HepG2 (cell line): ENCODE results near the gene RPL35A. TPM values are rescaled to one million over a fixed set of nuclear protein-coding genes. Genes with fewer than 3 reads are reported as not detected.
A peak's percentile ranks its signal among the peaks of the same experiment; 100 is the strongest.

Source experiments
- CHD2 ChIP-seq: IDR thresholded peaks from 2 replicates; pipeline ENCODE4 v1.6.1; 2011; ENCODE audit warnings: low read depth, low read length, improper control_type of control experiment
- HCFC1 ChIP-seq: fragments of 150-350 bp; IDR thresholded peaks from 2 replicates; pipeline ENCODE4 v1.6.1; 2014; ENCODE audit warnings: low read depth, low read length
- KDM3A ChIP-seq: IDR thresholded peaks from 2 replicates; pipeline ENCODE4 v1.6.1; 2018; ENCODE audit warnings: low read depth, missing compliant biosample characterization
- KLF12 ChIP-seq: sonication (generic); formaldehyde crosslinking; IDR thresholded peaks from 2 replicates; pipeline ENCODE4 v1.4.0; 2020; ENCODE audit warnings: missing genetic modification reagents, borderline replicate concordance
- KMT2B ChIP-seq: IDR thresholded peaks from 2 replicates; pipeline ENCODE4 v1.6.1; 2016; ENCODE audit warnings: missing genetic modification reagents, missing compliant biosample characterization
- MXD3 ChIP-seq: IDR thresholded peaks from 2 replicates; pipeline ENCODE4 v1.6.1; 2016; ENCODE audit warnings: mild to moderate bottlenecking, missing biosample characterization, missing genetic modification reagents
- MXD4 ChIP-seq: IDR thresholded peaks from 2 replicates; pipeline ENCODE4 v1.6.1; 2016; ENCODE audit warnings: mild to moderate bottlenecking, missing biosample characterization, missing genetic modification reagents
- RBFOX2 ChIP-seq: fragments of 200-400 bp; formaldehyde crosslinking; IDR thresholded peaks from 2 replicates; pipeline ENCODE4 v1.6.1; 2017; ENCODE audit warnings: low read depth, mild to moderate bottlenecking, low read length
- SYNCRIP ChIP-seq: fragments of 200-400 bp; formaldehyde crosslinking; IDR thresholded peaks from 2 replicates; pipeline ENCODE4 v1.6.1; 2018; ENCODE audit warnings: mild to moderate bottlenecking, low read depth, low read length; ENCODE audit not compliant: insufficient read depth
- XRCC5 ChIP-seq: fragments of 200-400 bp; formaldehyde crosslinking; optimal IDR thresholded peaks from 2 replicates; pipeline ENCODE3; 2017; ENCODE audit warnings: mild to moderate bottlenecking, low read length
- ZNF264 ChIP-seq: sonication (generic); formaldehyde crosslinking; IDR thresholded peaks from 2 replicates; pipeline ENCODE4 v1.4.0; 2020; ENCODE audit warnings: missing genetic modification reagents
- ZNF3 ChIP-seq: IDR thresholded peaks from 2 replicates; pipeline ENCODE4 v1.7.0; 2017; ENCODE audit warnings: inconsistent platforms
- ZNF333 ChIP-seq: sonication (generic); formaldehyde crosslinking; IDR thresholded peaks from 2 replicates; pipeline ENCODE4 v1.4.0; 2020; ENCODE audit warnings: mild to moderate bottlenecking, missing genetic modification reagents, borderline replicate concordance
- ZNF383 ChIP-seq: sonication (generic); formaldehyde crosslinking; IDR thresholded peaks from 2 replicates; pipeline ENCODE4 v1.4.0; 2020; ENCODE audit warnings: missing genetic modification reagents, mild to moderate bottlenecking, borderline replicate concordance
- ZNF605 ChIP-seq: sonication (generic); formaldehyde crosslinking; IDR thresholded peaks from 2 replicates; pipeline ENCODE4 v1.8.0; 2022; ENCODE audit warnings: mild to moderate bottlenecking, missing genetic modification reagents
- polyA plus RNA-seq, 8 experiments: library from polyadenylated mRNA; depleted of rRNA in 3 of 8; stranded (reverse) in 7 of 8; unstranded in 1 of 8; fragments of >200 nt; fragmentation: Illumina TruSeq in 4 of 8; extraction: Trizol in 4 of 8; gene quantifications; 2 replicates each; pipeline versions ENCODE4 v1.2.1 to v1.2.3, GENCODE V29; 2011 to 2016; ENCODE audit warnings: low read depth in 4 of 8, missing spikeins in 1 of 8, mixed read lengths in 1 of 8; ENCODE audit not compliant: insufficient read depth in 1 of 8
- total RNA-seq, 5 experiments: library from RNA; depleted of rRNA; stranded (reverse); fragments of >200 nt; fragmentation: Illumina TruSeq; extraction: Trizol; gene quantifications; 2 replicates each; pipeline ENCODE4 v1.2.3, GENCODE V29; 2016; ENCODE audit warnings: low read depth in 1 of 5
- TF ChIP-seq, protein P1 (sequence below): sonication (generic); formaldehyde crosslinking; IDR thresholded peaks from 2 replicates; pipeline ENCODE4 v1.4.0; 2020; ENCODE audit warnings: missing genetic modification reagents, borderline replicate concordance
- TF ChIP-seq, protein P2 (sequence below): sonication (generic); formaldehyde crosslinking; IDR thresholded peaks from 2 replicates; pipeline ENCODE4 v1.8.1; 2023; ENCODE audit warnings: mild to moderate bottlenecking, missing genetic modification reagents
- TF ChIP-seq, protein P3 (sequence below): IDR thresholded peaks from 2 replicates; pipeline ENCODE4 v1.6.1; 2016; ENCODE audit warnings: mild to moderate bottlenecking
- TF ChIP-seq, protein P4 (sequence below): sonication (generic); formaldehyde crosslinking; conservative IDR thresholded peaks from 2 replicates; pipeline ENCODE4 v1.4.0; 2020; ENCODE audit warnings: mild to moderate bottlenecking, missing genetic modification reagents, moderate library complexity

The RPL35A gene
- total and polyA plus RNA-seq, 2 of the 13 experiments (the other 11 are each of a cell fraction or from before 2014, with no cell fraction given): 1,001 to 1,582 TPM

DNA sequence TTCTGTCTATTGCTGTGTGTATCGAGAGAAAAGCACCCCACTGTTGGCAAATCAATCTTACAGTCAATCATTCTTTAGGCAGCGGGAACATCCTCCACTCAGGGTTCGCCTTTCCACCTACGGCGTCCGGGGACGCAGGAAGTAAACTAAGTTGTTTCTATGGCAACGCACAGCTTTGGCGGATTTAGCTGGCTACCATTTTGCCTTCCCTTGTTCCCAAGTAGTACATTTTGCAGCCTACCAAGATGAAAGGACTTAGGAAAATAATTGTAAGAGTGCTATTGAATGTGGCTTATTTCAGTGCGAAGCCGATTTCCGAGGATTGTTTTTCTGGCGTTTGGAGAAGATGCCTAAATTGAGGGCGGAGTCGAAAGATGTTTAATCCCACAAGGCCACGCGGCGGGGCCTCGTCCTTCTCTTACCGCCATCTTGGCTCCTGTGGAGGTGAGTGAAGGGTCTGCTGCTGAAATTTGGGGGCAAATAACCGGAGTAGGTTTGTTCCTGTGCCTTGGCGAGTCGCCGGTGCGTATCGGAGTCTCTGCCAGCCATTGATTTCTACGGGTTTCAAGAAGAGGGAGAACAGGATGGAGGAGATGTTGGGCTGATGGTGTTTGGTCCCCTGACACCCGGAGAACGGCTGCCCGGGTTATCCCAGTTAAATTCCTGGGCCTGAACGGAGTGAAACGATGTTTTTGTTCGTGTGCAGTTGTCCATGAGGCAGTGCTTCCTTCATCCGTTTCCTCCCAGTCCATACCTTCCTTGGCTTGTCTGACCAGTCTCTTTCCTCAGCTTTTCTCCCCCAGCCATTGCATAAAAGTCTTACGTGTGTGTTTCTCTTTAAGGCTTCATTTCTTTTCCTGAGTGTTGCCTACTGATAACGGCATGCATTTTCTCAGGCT, at the start of gene RPL35A (continued):
- TF ChIP-seq MXD4 (0 out of 2 replicates have a peak, but pooled peaks have one; percentile 60), CHD2 (no peak), KDM3A (no peak), ZNF264 (CRISPR knock-in tag) (peak; percentile 59; the same call in 1 of the 2 replicates), ZNF605 (CRISPR knock-in tag) (peak; percentile 68), ZNF383 (CRISPR knock-in tag) (no peak), SYNCRIP (no peak), KMT2B (CRISPR knock-in tag) (peak; percentile 80), KLF12 (CRISPR knock-in tag) (0 out of 2 replicates have a peak, but pooled peaks have one; percentile 15), ZNF333 (CRISPR knock-in tag) (0 out of 2 replicates have a peak, but pooled peaks have one; percentile 74), RBFOX2 (peak; percentile 73), ZNF3 (peak; percentile 85), XRCC5 (peak; percentile 13), MXD3 (peak; percentile 4), HCFC1 (peak; percentile 57; the same call in 1 of the 2 replicates)
- TF ChIP-seq, protein P1, sequence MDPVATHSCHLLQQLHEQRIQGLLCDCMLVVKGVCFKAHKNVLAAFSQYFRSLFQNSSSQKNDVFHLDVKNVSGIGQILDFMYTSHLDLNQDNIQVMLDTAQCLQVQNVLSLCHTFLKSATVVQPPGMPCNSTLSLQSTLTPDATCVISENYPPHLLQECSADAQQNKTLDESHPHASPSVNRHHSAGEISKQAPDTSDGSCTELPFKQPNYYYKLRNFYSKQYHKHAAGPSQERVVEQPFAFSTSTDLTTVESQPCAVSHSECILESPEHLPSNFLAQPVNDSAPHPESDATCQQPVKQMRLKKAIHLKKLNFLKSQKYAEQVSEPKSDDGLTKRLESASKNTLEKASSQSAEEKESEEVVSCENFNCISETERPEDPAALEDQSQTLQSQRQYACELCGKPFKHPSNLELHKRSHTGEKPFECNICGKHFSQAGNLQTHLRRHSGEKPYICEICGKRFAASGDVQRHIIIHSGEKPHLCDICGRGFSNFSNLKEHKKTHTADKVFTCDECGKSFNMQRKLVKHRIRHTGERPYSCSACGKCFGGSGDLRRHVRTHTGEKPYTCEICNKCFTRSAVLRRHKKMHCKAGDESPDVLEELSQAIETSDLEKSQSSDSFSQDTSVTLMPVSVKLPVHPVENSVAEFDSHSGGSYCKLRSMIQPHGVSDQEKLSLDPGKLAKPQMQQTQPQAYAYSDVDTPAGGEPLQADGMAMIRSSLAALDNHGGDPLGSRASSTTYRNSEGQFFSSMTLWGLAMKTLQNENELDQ (CRISPR knock-in tag): 0 out of 2 replicates have a peak, but pooled peaks have one; percentile 58
- TF ChIP-seq, protein P2, sequence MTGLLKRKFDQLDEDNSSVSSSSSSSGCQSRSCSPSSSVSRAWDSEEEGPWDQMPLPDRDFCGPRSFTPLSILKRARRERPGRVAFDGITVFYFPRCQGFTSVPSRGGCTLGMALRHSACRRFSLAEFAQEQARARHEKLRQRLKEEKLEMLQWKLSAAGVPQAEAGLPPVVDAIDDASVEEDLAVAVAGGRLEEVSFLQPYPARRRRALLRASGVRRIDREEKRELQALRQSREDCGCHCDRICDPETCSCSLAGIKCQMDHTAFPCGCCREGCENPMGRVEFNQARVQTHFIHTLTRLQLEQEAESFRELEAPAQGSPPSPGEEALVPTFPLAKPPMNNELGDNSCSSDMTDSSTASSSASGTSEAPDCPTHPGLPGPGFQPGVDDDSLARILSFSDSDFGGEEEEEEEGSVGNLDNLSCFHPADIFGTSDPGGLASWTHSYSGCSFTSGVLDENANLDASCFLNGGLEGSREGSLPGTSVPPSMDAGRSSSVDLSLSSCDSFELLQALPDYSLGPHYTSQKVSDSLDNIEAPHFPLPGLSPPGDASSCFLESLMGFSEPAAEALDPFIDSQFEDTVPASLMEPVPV (CRISPR knock-in tag): no peak
- TF ChIP-seq, protein P3, sequence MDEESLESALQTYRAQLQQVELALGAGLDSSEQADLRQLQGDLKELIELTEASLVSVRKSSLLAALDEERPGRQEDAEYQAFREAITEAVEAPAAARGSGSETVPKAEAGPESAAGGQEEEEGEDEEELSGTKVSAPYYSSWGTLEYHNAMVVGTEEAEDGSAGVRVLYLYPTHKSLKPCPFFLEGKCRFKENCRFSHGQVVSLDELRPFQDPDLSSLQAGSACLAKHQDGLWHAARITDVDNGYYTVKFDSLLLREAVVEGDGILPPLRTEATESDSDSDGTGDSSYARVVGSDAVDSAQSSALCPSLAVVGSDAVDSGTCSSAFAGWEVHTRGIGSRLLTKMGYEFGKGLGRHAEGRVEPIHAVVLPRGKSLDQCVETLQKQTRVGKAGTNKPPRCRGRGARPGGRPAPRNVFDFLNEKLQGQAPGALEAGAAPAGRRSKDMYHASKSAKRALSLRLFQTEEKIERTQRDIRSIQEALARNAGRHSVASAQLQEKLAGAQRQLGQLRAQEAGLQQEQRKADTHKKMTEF (CRISPR knock-in tag): peak; percentile 80
- TF ChIP-seq, protein P4, sequence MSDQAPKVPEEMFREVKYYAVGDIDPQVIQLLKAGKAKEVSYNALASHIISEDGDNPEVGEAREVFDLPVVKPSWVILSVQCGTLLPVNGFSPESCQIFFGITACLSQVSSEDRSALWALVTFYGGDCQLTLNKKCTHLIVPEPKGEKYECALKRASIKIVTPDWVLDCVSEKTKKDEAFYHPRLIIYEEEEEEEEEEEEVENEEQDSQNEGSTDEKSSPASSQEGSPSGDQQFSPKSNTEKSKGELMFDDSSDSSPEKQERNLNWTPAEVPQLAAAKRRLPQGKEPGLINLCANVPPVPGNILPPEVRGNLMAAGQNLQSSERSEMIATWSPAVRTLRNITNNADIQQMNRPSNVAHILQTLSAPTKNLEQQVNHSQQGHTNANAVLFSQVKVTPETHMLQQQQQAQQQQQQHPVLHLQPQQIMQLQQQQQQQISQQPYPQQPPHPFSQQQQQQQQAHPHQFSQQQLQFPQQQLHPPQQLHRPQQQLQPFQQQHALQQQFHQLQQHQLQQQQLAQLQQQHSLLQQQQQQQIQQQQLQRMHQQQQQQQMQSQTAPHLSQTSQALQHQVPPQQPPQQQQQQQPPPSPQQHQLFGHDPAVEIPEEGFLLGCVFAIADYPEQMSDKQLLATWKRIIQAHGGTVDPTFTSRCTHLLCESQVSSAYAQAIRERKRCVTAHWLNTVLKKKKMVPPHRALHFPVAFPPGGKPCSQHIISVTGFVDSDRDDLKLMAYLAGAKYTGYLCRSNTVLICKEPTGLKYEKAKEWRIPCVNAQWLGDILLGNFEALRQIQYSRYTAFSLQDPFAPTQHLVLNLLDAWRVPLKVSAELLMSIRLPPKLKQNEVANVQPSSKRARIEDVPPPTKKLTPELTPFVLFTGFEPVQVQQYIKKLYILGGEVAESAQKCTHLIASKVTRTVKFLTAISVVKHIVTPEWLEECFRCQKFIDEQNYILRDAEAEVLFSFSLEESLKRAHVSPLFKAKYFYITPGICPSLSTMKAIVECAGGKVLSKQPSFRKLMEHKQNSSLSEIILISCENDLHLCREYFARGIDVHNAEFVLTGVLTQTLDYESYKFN (CRISPR knock-in tag): 0 out of 2 replicates have a peak, but pooled peaks have one; percentile 34
